Activated T-helper 1 cell treated with anti-CD3 and anti-CD28 coated beads, Interleukin-2, amount 50 U/mL, for 16 hours (primary cell): Measurements from ENCODE around the gene SCYGR2.

Experiments
- DNase-seq, 2 donors: peaks; one replicate each; pipeline ENCODE4 v3.0.0-alpha.2; 2020; ENCODE audit warnings: low read depth in 1 of 2, low spot score in 1 of 2

The SCYGR2 gene

GRCh38 chr2:227612546-227613271 is 14.0 kb downstream of the SCYGR2 start:
- DNase-seq = no peak

GRCh38 chr2:227613272-227613660 is 14.6 kb downstream of the SCYGR2 start:
- DNase-seq = no peak

GRCh38 chr2:227614246-227614645 is 15.6 kb downstream of the SCYGR2 start:
- no peak for DNase-seq

- DNase-seq = no peak
Observed at GRCh38 chr2:227614740-227615139, 16.0 kb downstream of the SCYGR2 start, which contains the start of gene SCYGR3. TSS of gene SCYGR3 (minus strand) at chr2:227614840. CDS start at chr2:227614840, 0 bp downstream.

GRCh38 chr2:227615181-227615580 is 16.5 kb downstream of the SCYGR2 start:
- DNase-seq = no peak

GRCh38 chr2:227615906-227616305 is 17.2 kb downstream of the SCYGR2 start:
- no peak for DNase-seq

GRCh38 chr2:227616631-227617030 is 17.9 kb downstream of the SCYGR2 start:
- DNase-seq = no peak

- no peak for DNase-seq
Observed at GRCh38 chr2:227617316-227618230, 18.9 kb downstream of the SCYGR2 start, which contains the start of gene SCYGR4. TSS of gene SCYGR4 (plus strand) at chr2:227617498. CDS start at chr2:227617498, 0 bp downstream.

- DNase-seq = no peak
Observed at GRCh38 chr2:227623226-227623625, 24.5 kb downstream of the SCYGR2 start.

GRCh38 chr2:227625420-227625819 is 26.7 kb downstream of the SCYGR2 start:
- DNase-seq = no peak

GRCh38 chr2:227626580-227627151 is 28.0 kb downstream of the SCYGR2 start:
- no peak for DNase-seq

- DNase-seq = no peak
Observed at GRCh38 chr2:227627769-227628168, 29.1 kb downstream of the SCYGR2 start.

- no peak for DNase-seq
Observed at GRCh38 chr2:227629435-227629834, 30.7 kb downstream of the SCYGR2 start.

- DNase-seq = no peak
Observed at GRCh38 chr2:227630322-227630721, 31.6 kb downstream of the SCYGR2 start.

- no peak for DNase-seq
Observed at GRCh38 chr2:227632827-227633226, 34.1 kb downstream of the SCYGR2 start.

GRCh38 chr2:227634201-227634600 is 35.5 kb downstream of the SCYGR2 start:
- DNase-seq = no peak

- DNase-seq = no peak
Observed at GRCh38 chr2:227642656-227643055, 44.0 kb downstream of the SCYGR2 start.

GRCh38 chr2:227643990-227644551 is 45.4 kb downstream of the SCYGR2 start:
- DNase-seq = no peak
